Mononuclear cell (primary cell): Measurements from ENCODE around the gene DYNLL1. TPM values are rescaled to one million over a fixed set of nuclear protein-coding genes. Genes with fewer than 3 reads are reported as not detected.
"Not testable (repeated sequence)": the region's sequence is repeated elsewhere in the genome, so short reads cannot be mapped to it uniquely, and the experiment has no call there.

Experiments used
- H3K27me3 ChIP-seq: 2 replicates; pipeline ENCODE4 v1.6.0; 2011; ENCODE audit warnings: low read length, control low read depth; ENCODE audit not compliant: insufficient read depth
- H3K4me1 ChIP-seq: 2 replicates; pipeline ENCODE4 v1.5.1; 2011; ENCODE audit warnings: mild to moderate bottlenecking, low read length, control low read depth; ENCODE audit not compliant: insufficient read depth
- H3K4me3 ChIP-seq: 2 replicates; pipeline ENCODE4 v1.5.1; 2011; ENCODE audit warnings: mild to moderate bottlenecking, low read length, moderate library complexity
- H3K9me3 ChIP-seq: 2 replicates; pipeline ENCODE4 v1.5.1; 2011; ENCODE audit warnings: low read depth, mild to moderate bottlenecking, control low read depth, low read length
- total RNA-seq: library from RNA; depleted of rRNA; stranded (reverse); fragments of >200 nt; gene quantifications from one replicate; pipeline ENCODE4 v1.2.3, GENCODE V29; 2012

DYNLL1 gene
- 34.0 TPM for total RNA-seq

DNA sequence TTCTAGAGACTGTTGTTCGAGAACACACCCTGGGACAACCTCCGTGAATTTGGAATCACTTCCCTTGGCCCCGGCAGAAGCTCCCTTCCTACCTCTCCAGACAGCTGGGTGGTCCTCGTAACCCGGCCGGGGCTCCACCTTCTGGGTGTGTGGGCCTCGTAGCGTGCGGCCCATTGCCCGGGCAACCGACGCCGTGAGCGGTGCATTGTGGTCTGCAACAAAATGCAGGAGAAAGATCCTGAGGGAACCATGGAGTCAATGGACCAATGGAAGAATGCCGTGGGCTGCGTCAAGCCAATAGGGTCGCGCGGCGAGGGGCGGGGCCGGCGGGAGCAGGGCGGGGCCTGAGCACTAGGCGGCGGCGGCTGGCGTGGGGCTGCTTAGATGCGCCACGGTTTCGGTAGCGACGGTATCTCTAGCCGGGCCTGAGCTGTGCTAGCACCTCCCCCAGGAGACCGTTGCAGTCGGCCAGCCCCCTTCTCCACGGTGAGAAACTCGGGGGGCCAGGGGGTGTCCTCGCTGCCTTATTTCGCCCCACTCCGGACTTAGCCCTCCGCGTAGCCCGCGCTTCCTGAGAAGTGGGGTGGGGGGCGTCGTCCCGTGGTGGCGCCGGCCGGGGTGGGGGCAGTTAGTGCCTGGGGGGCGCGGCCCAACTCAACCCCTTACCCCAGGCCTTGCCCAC, at the start of gene DYNLL1:
Gene DYNLL1 (plus strand): TSS at position 383 of the 682 bp plus-strand sequence. CDS start 309 bp downstream, outside the sequence.
- Histone ChIP-seq H3K4me3 (peak within 1 kb of the TSS; percentile 96), H3K9me3 (no peaks in the 10 kb centered on the region), H3K27me3 (no peaks in the 10 kb centered on the region), H3K4me1 (peaks cover 19% of the 10 kb centered on the region)

DNA sequence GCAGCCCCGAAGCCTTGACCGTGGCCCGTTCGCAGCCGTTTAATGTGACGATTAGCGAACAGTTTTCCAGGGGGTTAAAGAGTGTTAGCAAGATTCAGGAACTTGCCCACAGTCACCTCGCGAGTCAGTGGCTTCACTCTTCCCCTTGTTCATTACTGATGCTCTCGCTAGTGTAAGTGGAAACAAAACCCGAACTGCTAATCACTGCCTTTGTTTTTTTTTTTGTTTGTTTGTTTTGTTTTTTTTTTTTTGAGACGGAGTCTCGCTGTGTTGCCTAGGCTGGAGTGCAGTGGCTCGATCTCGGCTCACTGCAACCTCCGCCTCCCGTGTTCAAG, 49.1 kb upstream of the DYNLL1 start:
- not testable (repeated sequence) for H3K27me3 ChIP-seq
- H3K4me3 ChIP-seq: peak overlapping the region; percentile 99

DNA sequence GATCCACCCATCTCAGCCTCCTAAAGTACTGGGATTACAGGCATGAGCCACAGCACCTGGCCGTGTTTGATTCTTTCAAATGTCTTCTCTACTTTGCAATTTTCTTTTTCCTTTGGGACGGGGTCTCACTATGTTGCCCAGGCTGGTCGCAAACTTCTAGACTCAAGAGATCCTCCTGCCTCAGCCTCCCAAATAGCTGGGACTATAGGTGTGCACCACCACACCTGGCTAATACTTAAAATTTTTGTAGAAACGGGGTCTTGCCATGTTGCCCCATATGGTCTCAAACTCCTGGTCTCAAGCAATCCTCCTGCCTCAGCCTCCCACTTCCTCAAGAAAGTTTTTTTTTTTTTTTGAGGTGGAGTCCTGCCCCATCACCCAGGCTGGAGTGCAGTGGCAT, 47.9 kb upstream of the DYNLL1 start:
- Histone ChIP-seq H3K9me3 (no peaks in the 10 kb centered on the region), H3K4me3 (no peak overlapping the region), H3K27me3 (no peaks in the 10 kb centered on the region), H3K4me1 (peaks cover 29% of the 10 kb centered on the region)

More for the DNA sequence above, 49.1 kb upstream of the DYNLL1 start:
- not testable (repeated sequence) for H3K9me3 ChIP-seq
- peaks cover 29% of the 10 kb centered on the region for H3K4me1 ChIP-seq

DNA sequence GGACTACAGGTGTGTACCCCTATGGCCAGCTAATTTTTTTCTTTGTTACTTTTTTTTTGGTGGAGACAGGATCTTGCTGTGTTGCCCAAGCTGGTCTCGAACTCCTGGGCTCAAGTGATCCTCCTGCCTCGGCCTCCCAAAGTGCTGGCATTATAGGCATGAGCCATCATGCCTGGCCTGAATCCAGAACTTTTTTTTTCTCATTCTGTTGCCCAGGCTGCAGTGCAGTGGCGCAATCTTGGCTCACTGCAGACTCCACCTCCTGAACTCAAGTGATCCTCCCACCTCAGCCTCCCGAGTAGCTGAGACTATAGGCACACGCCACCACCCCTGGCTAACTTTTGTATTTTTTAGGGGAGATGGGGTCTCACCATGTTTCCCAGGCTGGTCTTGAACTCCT, 43.4 kb upstream of the DYNLL1 start:
- not testable (repeated sequence) for H3K4me3 ChIP-seq, H3K9me3 ChIP-seq, H3K4me1 ChIP-seq, H3K27me3 ChIP-seq

DNA sequence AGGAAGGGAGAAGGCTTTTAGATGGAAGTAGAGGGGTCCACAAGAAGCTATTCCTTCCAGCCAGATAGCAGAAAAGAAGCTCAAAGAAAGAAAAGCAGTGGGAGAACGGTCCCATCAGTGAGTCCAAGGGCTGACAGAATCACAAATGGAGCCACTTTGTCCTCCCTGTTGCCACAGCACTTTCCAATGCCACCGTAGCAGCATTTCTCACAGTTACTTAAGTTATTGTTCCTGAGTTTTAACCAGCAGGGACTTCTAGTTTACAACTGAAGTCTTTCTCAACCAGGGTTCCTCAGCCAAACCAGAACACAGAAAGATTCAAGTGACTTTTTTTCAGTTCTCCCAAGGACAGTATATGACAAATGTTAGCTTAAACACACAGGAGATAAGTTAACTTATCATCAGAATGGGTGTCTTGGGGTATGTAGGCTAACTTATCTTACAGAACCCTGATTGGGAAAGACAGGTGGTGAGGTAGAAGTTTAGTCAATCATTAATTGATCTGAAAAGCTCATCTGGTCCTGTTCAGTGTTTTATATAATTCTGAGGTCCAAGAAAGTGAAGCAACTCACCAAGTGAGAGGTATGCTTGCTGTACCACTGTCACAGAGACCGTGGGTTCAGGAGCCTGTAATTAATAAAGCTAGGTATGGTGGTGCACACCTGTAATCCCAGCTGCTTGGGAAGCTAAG, 42.7 kb upstream of the DYNLL1 start:
- Histone ChIP-seq H3K4me3 (no peak overlapping the region), H3K4me1 (peaks cover 2% of the 10 kb centered on the region), H3K27me3 (no peaks in the 10 kb centered on the region), H3K9me3 (no peaks in the 10 kb centered on the region)

DNA sequence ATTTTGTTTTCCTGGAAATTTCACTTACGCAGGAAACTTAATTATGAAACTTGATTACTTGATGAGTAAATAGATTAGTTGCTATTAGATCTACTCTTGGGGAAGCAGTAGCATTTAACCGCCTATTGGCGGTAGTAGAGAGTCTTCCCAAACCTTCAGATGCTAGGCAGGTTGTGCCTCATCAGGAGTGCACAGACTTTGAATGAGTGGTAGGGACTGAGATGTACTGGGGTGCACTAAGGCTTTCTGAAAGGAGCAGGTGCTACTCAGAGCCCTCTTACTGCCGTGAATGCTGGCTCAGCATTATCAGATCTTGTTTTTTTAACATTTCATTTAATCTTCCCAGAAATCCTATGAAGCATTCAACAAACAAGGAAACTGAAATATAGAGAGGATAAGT, 41.9 kb upstream of the DYNLL1 start:
- Histone ChIP-seq H3K9me3 (no peaks in the 10 kb centered on the region), H3K4me3 (no peak overlapping the region), H3K27me3 (no peaks in the 10 kb centered on the region), H3K4me1 (no peaks in the 10 kb centered on the region)

DNA sequence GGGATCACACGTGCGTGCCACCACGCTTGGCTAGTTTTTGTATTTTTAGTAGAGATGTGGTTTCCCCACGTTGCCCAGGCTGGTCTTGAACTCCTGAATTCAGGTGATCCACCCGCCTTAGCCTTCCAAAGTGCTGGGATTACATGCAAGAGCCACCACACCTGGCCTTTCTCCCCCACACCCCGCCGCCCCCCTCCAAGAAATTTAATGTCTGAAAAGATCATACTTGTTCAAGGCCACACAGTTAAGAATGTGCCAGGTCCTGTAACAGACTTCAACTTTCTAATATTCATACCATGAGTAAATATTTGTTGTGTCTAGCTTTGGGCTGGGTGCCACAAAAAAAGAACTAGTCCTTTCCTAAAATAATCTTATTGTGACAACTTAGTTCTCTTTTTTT, 40.6 kb upstream of the DYNLL1 start:
- Histone ChIP-seq H3K4me1 (no peaks in the 10 kb centered on the region), H3K4me3 (no peak overlapping the region), H3K27me3 (no peaks in the 10 kb centered on the region), H3K9me3 (no peaks in the 10 kb centered on the region)

DNA sequence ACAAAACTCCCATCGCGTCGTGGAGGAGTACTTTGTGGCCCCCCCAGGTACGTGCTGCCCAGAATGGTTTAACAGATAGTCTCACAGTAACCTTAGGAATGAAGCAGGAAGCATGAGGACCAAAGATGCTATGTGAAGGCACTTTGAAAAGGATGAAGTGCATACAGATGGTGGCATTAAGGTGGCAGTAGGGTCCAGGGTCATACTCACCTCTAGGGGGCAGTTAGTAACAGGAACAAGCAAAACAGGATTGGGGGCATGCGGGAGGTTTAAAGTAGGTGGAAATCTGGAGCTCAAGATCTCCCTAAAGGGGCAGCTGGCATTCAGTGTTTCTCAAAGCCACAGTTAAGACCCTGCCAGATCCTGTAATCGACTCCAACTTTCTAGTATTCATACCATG, 38.8 kb upstream of the DYNLL1 start:
- no peak overlapping the region for H3K4me3 ChIP-seq
- H3K4me1 ChIP-seq: no peaks in the 10 kb centered on the region
- H3K27me3 ChIP-seq: no peaks in the 10 kb centered on the region
- H3K9me3 ChIP-seq: no peaks in the 10 kb centered on the region

DNA sequence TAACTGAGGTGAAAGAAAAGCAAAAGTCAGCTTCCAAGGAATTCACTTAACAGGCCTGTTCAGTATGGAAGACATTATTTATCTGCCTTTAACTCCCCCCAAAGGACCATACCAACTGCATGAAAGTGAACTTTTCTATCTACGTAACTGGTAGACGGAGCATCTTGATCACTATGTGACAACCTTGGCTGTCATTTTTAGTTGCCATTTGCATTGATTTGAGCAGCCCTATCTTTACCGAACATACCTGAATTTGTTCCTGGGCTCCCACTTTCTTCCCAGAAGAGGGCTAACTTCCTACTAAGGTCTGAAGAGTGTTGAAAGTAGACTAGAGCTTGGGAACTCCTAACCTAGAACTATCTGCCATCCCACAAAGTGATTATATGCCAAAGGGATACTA, 35.8 kb upstream of the DYNLL1 start:
- Histone ChIP-seq H3K9me3 (no peaks in the 10 kb centered on the region), H3K27me3 (no peaks in the 10 kb centered on the region), H3K4me1 (no peaks in the 10 kb centered on the region)

DNA sequence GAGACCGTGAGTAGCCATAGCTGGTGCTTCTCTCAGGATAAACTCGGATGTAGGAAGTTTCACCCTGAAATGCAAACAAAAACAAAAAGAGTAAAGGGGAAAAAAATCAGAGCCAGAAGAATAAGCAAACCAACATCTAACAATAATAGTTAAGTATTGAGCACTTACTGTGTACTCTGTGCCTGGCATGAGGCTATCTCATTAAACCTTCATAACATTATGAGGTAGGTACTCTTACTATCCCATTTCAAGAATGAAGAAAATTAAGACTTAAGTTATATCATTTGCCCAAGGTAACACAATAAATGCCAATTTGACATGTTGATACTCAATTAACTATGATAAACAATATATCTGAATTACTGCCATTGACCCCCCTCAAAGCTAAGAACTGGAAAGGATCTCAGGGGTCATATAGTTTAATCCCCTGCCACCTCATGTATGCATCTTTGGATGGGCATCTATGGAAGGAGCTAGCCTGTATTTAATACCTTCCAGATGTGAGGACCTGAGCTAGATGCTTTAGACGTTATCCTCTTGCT, 33.7 kb upstream of the DYNLL1 start:
- Histone ChIP-seq H3K9me3 (no peaks in the 10 kb centered on the region), H3K4me1 (peaks cover 12% of the 10 kb centered on the region), H3K27me3 (no peaks in the 10 kb centered on the region)

More for the DNA sequence above, 35.8 kb upstream of the DYNLL1 start:
- no peak overlapping the region for H3K4me3 ChIP-seq

DNA sequence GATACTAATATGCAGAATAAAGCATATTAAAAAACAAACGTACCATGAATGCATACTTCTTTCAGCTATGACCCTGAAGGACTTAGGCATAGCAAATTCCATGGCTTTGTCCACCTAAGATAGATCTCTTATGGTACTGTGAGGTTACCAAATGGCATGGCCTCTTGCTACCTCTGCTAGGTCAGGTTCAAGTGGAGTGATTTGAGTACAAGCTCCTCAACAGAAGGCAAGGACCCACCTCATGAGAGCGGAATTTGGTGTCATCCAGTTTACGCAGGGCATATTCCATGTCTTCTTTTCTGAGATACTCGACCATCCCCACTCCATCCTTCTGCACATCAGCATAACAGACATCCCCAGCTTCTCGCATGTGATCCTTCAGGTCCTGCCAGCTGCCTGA, 32.2 kb upstream of the DYNLL1 start:
- no peaks in the 10 kb centered on the region for H3K9me3 ChIP-seq
- peaks cover 28% of the 10 kb centered on the region for H3K4me1 ChIP-seq
- no peaks in the 10 kb centered on the region for H3K27me3 ChIP-seq
- H3K4me3 ChIP-seq: no peak overlapping the region

More for the DNA sequence above, 33.7 kb upstream of the DYNLL1 start:
- H3K4me3 ChIP-seq: no peak overlapping the region

DNA sequence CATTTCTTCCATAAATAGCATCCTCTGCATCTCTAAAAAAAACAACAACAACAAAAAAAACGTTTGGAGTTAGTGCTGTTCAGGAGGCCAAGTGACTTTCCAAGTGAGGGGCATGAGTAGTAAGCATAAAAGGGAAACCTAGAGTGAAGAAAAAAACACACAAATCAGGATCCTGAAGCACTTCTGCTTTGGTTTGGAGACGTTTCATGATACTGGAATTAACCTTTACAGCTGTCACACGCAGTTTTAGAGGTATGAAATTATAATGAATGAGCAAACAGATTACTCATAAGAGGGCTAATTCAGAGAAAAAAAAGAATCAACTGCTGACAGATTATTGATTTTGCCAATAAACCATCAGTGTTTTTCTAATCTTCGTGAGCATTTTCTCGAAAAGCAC, 30.2 kb upstream of the DYNLL1 start:
- H3K9me3 ChIP-seq: no peaks in the 10 kb centered on the region
- H3K27me3 ChIP-seq: no peaks in the 10 kb centered on the region
- H3K4me1 ChIP-seq: peaks cover 40% of the 10 kb centered on the region
- no peak overlapping the region for H3K4me3 ChIP-seq

DNA sequence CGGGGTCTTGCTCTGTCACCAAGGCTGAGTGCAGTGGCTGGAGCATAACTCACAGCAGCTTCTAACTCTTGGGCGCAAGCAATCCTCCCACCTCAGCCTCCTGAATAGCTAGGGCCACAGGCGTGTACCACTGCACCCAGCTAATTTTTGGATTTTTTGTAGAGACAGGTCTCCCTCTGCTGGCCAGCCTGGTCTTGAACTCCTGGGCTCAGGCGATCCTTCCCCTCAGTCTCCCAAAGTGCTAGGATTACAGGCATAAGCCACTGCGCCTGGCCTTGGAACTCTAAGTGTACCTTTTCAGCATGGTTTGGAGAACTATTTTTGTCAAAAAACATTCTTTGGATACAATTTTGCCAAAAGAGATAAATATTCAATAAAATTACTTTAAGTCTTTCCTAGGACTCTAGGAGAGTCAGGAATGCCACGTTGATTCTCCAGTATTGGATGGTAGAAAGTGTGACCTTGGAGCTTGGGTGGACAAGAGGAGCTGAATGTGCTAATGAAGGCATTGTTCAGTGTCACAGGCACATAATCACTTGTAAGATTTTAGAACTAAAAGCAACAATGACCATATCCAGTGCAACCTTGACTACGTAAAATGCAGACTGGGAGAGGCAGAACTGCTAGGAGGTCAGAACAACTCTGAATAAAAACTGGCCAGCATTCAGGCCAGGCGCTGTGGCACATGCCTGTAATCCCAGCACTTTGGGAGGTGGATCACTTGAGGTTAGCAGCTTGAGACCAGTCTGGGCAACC, 29.2 kb upstream of the DYNLL1 start:
- Histone ChIP-seq H3K27me3 (no peaks in the 10 kb centered on the region), H3K4me3 (no peak overlapping the region), H3K9me3 (no peaks in the 10 kb centered on the region), H3K4me1 (peaks cover 40% of the 10 kb centered on the region)

DNA sequence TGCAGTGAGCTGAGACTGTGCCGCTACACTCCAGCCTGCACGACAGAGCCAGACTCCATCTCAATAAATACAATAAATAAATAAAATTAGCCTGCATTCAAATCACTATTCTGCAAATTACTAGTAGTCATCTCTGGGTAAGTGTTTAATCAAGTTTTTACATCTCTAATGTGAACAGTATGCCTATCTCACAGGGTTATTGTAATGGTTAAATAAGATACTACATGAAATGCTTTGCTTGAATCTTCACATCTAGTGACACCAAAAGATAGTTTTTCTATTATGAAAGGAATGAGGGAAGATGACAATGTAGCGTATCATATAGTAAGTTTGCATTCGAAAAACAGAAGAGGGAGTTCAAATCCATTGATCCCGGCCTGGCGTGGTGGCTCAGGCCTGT, 28.5 kb upstream of the DYNLL1 start:
- peaks cover 40% of the 10 kb centered on the region for H3K4me1 ChIP-seq
- H3K27me3 ChIP-seq: no peaks in the 10 kb centered on the region
- no peaks in the 10 kb centered on the region for H3K9me3 ChIP-seq
- H3K4me3 ChIP-seq: no peak overlapping the region

DNA sequence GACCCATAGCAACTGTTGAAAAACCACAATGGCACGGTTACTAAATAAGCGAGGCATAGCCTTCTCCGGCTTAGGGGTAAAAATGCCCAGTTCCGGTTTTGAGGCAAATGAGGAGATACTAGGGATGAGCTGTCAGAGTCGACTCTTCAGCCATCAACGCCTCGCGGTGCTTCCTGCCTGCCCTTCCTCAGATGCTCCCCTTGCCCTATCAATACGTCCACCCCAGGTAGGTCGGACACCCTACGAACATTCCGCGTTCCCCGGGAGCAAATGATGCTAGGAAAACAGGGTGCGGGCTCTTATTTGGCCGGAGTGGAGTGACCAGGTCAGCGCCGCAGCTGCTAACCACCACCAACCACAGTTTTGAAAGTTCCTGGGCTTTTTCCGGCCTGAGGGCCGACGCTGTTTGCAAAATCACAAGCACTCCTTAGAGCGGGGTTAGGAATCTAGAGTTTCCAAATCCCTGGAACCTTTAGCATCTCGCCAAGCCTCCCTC, 27.5 kb upstream of the DYNLL1 start:
- Histone ChIP-seq H3K4me3 (peak overlapping the region; percentile 76), H3K9me3 (no peaks in the 10 kb centered on the region), H3K4me1 (peaks cover 40% of the 10 kb centered on the region)

More for the DNA sequence above, 27.5 kb upstream of the DYNLL1 start:
- no peaks in the 10 kb centered on the region for H3K27me3 ChIP-seq
